MM.1S (cell line): ENCODE measurements around the gene DMPK.

ENCODE experiments used
- DNase-seq: peaks from one replicate; pipeline ENCODE4 v3.0.0-alpha.2; 2015
- H2AFZ ChIP-seq: fragments of 300-600 bp; sonication (generic); 2 replicates; pipeline ENCODE4 v1.6.0; 2016; ENCODE audit warnings: antibody characterized with exemption, low read length
- H3F3A ChIP-seq: fragments of 300-600 bp; sonication (generic); 2 replicates; pipeline ENCODE4 v1.6.1; 2016; ENCODE audit warnings: mild to moderate bottlenecking, antibody characterized with exemption, low read length, moderate library complexity, mixed read lengths; ENCODE audit not compliant: insufficient read depth
- H3K27ac ChIP-seq: fragments of 300-600 bp; sonication (generic); 2 replicates; pipeline ENCODE4 v1.5.1; 2016; ENCODE audit warnings: mild to moderate bottlenecking, low read length
- H3K27me3 ChIP-seq: fragments of 300-600 bp; sonication (generic); replicated peaks from 2 replicates; pipeline ENCODE4 v1.6.0; 2016; ENCODE audit warnings: low read length; ENCODE audit not compliant: insufficient read depth
- H3K36me3 ChIP-seq: fragments of 300-600 bp; sonication (generic); replicated peaks from 2 replicates; pipeline ENCODE4 v1.6.1; 2016; ENCODE audit warnings: mild to moderate bottlenecking, low read length, mixed read lengths; ENCODE audit not compliant: insufficient read depth
- H3K4me1 ChIP-seq: fragments of 300-600 bp; sonication (generic); 2 replicates; pipeline ENCODE4 v1.6.1; 2016; ENCODE audit warnings: low read length, mixed read lengths
- H3K4me2 ChIP-seq: fragments of 300-600 bp; sonication (generic); 2 replicates; pipeline ENCODE4 v1.6.0; 2016; ENCODE audit warnings: low read depth, low read length
- H3K4me3 ChIP-seq: fragments of 300-600 bp; sonication (generic); 2 replicates; pipeline ENCODE4 v1.5.1; 2016; ENCODE audit warnings: low read length, mixed read lengths
- H3K79me2 ChIP-seq: fragments of 300-600 bp; sonication (generic); 2 replicates; pipeline ENCODE4 v1.6.1; 2016; ENCODE audit warnings: mixed run types, low read length, mixed read lengths
- H3K9ac ChIP-seq: fragments of 300-600 bp; sonication (generic); 2 replicates; pipeline ENCODE4 v1.6.1; 2016; ENCODE audit warnings: low read length, mixed read lengths
- H3K9me2 ChIP-seq: fragments of 300-600 bp; sonication (generic); replicated peaks from 2 replicates; pipeline ENCODE4 v1.6.1; 2016; ENCODE audit warnings: mild to moderate bottlenecking, low read length, mixed read lengths; ENCODE audit not compliant: insufficient read depth
- H3K9me3 ChIP-seq: fragments of 300-600 bp; sonication (generic); replicated peaks from 2 replicates; pipeline ENCODE4 v1.6.1; 2016; ENCODE audit warnings: mild to moderate bottlenecking, low read length, mixed read lengths; ENCODE audit not compliant: insufficient read depth
- H4K20me1 ChIP-seq: fragments of 300-600 bp; sonication (generic); 2 replicates; pipeline ENCODE4 v1.6.1; 2016; ENCODE audit warnings: mild to moderate bottlenecking, low read length, moderate library complexity, mixed read lengths; ENCODE audit not compliant: insufficient read depth
- CTCF ChIP-seq: fragments of 300-600 bp; sonication (generic); IDR thresholded peaks from 2 replicates; pipeline ENCODE4 v1.5.1; 2016; ENCODE audit warnings: antibody characterized with exemption, low read length, mixed read lengths
- EZH2 ChIP-seq: fragments of 300-600 bp; sonication (generic); optimal IDR thresholded peaks from 2 replicates; pipeline ENCODE3; 2017; ENCODE audit warnings: low read depth, mild to moderate bottlenecking, antibody characterized with exemption, low read length, mixed read lengths
- EZH2phosphoT487 ChIP-seq: fragments of 300-600 bp; sonication (generic); IDR thresholded peaks from 2 replicates; pipeline ENCODE4 v1.6.1; 2018; ENCODE audit warnings: antibody characterized with exemption, low read length

The DMPK gene

GRCh38 chr19:45825263-45825605 is 42.9 kb upstream of the DMPK start:
- no peak overlapping the region for H2AFZ ChIP-seq
- no peaks in the 10 kb centered on the region for H3K79me2 ChIP-seq
- H4K20me1 ChIP-seq, result no peaks in the 10 kb centered on the region
- no peaks in the 10 kb centered on the region for H3K9me2 ChIP-seq
- H3K27me3 ChIP-seq, result no peaks in the 10 kb centered on the region
- H3K4me3 ChIP-seq, result no peak overlapping the region
- peaks cover 12% of the 10 kb centered on the region for H3K4me1 ChIP-seq
- DNase-seq, result no peak
- H3F3A ChIP-seq, result 0 out of 2 replicates have a peak, but pooled peaks cover 6% of the 10 kb centered on the region
- no peak overlapping the region for H3K4me2 ChIP-seq
- no peak overlapping the region for H3K9ac ChIP-seq
- H3K9me3 ChIP-seq, result no peaks in the 10 kb centered on the region
- no peak overlapping the region for H3K27ac ChIP-seq
- H3K36me3 ChIP-seq, result peaks cover 4% of the 10 kb centered on the region
- no peak for TF ChIP-seq EZH2
- TF ChIP-seq EZH2phosphoT487, result no peak
- no peak for TF ChIP-seq CTCF

- TF ChIP-seq EZH2phosphoT487 (no peak), EZH2 (no peak), CTCF (no peak)
- Histone ChIP-seq H4K20me1 (no peaks in the 10 kb centered on the region), H3K27ac (no peak overlapping the region), H2AFZ (no peak overlapping the region), H3K27me3 (no peaks in the 10 kb centered on the region), H3K36me3 (no peaks in the 10 kb centered on the region; the same call in none of the 2 replicates), H3K9me2 (no peaks in the 10 kb centered on the region), H3K79me2 (no peaks in the 10 kb centered on the region), H3K9me3 (no peaks in the 10 kb centered on the region), H3F3A (0 out of 2 replicates have a peak, but pooled peaks cover 6% of the 10 kb centered on the region), H3K9ac (no peak overlapping the region), H3K4me1 (peaks cover 12% of the 10 kb centered on the region), H3K4me2 (no peak overlapping the region), H3K4me3 (no peak overlapping the region)
- no peak for DNase-seq
These were observed 42.4 kb upstream of the DMPK start for GRCh38 chr19:45824531-45825262.

- Histone ChIP-seq H3K27me3 (no peaks in the 10 kb centered on the region), H3K27ac (no peak overlapping the region), H2AFZ (no peak overlapping the region), H3F3A (0 out of 2 replicates have a peak, but pooled peaks cover 6% of the 10 kb centered on the region), H3K9ac (no peak overlapping the region), H3K9me2 (no peaks in the 10 kb centered on the region), H4K20me1 (no peaks in the 10 kb centered on the region), H3K4me2 (no peak overlapping the region), H3K4me1 (peaks cover 12% of the 10 kb centered on the region), H3K36me3 (no peaks in the 10 kb centered on the region; the same call in 1 of the 2 replicates), H3K9me3 (no peaks in the 10 kb centered on the region), H3K4me3 (no peak overlapping the region), H3K79me2 (no peaks in the 10 kb centered on the region)
- no peak for DNase-seq
- TF ChIP-seq EZH2, result no peak
- TF ChIP-seq EZH2phosphoT487, result no peak
- no peak for TF ChIP-seq CTCF
These were observed 41.8 kb upstream of the DMPK start for GRCh38 chr19:45824041-45824471.
